Suprapubic skin (tissue), 4 donors: Measurements from ENCODE around the gene NOP56. TPM values are rescaled to one million over a fixed set of nuclear protein-coding genes. Genes with fewer than 3 reads are reported as not detected.

Source experiments
- DNase-seq, 2 donors: peaks; one replicate each; pipeline ENCODE4 v3.0.0-alpha.2; 2019; ENCODE audit warnings: low spot score in 2 of 2
- H3K27ac ChIP-seq: fragments of 200-600 bp; sonication (generic); one replicate; pipeline ENCODE4 v1.5.1; 2019
- H3K27me3 ChIP-seq: fragments of 200-600 bp; sonication (generic); one replicate; pipeline ENCODE4 v1.5.1; 2019
- H3K36me3 ChIP-seq: fragments of 200-600 bp; sonication (generic); one replicate; pipeline ENCODE4 v1.5.1; 2019
- H3K4me1 ChIP-seq: fragments of 200-600 bp; sonication (generic); one replicate; pipeline ENCODE4 v1.5.1; 2019
- H3K4me3 ChIP-seq: fragments of 200-600 bp; sonication (generic); one replicate; pipeline ENCODE4 v1.5.1; 2019; ENCODE audit warnings: mild to moderate bottlenecking
- H3K9me3 ChIP-seq: fragments of 200-600 bp; sonication (generic); one replicate; pipeline ENCODE4 v1.5.1; 2019
- EP300 ChIP-seq: sonication (generic); formaldehyde crosslinking; IDR thresholded peaks from one replicate; pipeline ENCODE4 v1.6.1; 2017; ENCODE audit warnings: antibody characterized with exemption
- POLR2A ChIP-seq, 2 donors: fragments of 450-650 bp; IDR thresholded peaks; one replicate each; pipeline ENCODE4 v1.6.1; 2017; ENCODE audit warnings: antibody characterized with exemption in 2 of 2, mild to moderate bottlenecking in 2 of 2, moderate library complexity in 2 of 2
- POLR2AphosphoS5 ChIP-seq, 3 donors: sonication (generic); formaldehyde crosslinking; IDR thresholded peaks; one replicate each; pipeline ENCODE4 v1.6.1; 2017; ENCODE audit warnings: antibody characterized with exemption in 3 of 3
- WGBS: methylation state at CpG from one replicate; pipeline ENCODE4 v1.1.5; 2018; 5-methylcytosine and 5-hydroxymethylcytosine counted together
- total RNA-seq, 4 donors: library from RNA; depleted of rRNA; stranded (reverse); fragments of >200 nt; gene quantifications; one replicate each; pipeline ENCODE4 v1.1.0, GENCODE V29; 2016
- TF ChIP-seq, protein P1 (sequence below), 2 donors: fragments of 200-600 bp in 1 of 2; fragments of 450-650 bp in 1 of 2; sonication (generic) in 1 of 2; IDR thresholded peaks; one replicate each; pipeline ENCODE4 v1.5.1; 2016 to 2019; ENCODE audit warnings: antibody characterized with exemption in 2 of 2, mild to moderate bottlenecking in 1 of 2, moderate library complexity in 1 of 2

NOP56 gene
- total RNA-seq, 4 donors from 2014 or later, result 81.2 to 140 (median 109) TPM

DNA sequence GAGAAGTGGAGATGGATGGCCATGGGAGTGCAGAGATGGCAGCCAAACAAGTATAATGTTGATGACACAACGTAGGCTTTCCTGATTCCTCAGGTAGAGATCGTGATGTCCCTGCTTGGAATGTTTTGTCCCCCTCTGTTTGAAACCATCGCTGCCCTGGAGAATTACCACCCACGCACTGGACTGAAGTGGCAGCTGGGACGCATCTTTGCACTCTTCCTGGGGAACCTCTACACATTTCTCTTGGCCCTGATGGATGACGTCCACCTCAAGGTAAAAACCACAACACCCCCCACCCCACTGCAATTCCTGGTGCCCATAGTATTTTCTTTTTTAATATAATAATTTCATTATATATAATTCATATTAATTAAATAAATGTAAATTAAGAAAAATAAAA lies 42.1 kb upstream of the NOP56 start:
- Histone ChIP-seq H3K27me3 (peaks cover 23% of the 10 kb centered on the region), H3K27ac (no peak overlapping the region), H3K4me3 (no peak overlapping the region), H3K36me3 (no peaks in the 10 kb centered on the region), H3K9me3 (peaks cover 6% of the 10 kb centered on the region), H3K4me1 (no peaks in the 10 kb centered on the region)
- TF ChIP-seq, protein P1, sequence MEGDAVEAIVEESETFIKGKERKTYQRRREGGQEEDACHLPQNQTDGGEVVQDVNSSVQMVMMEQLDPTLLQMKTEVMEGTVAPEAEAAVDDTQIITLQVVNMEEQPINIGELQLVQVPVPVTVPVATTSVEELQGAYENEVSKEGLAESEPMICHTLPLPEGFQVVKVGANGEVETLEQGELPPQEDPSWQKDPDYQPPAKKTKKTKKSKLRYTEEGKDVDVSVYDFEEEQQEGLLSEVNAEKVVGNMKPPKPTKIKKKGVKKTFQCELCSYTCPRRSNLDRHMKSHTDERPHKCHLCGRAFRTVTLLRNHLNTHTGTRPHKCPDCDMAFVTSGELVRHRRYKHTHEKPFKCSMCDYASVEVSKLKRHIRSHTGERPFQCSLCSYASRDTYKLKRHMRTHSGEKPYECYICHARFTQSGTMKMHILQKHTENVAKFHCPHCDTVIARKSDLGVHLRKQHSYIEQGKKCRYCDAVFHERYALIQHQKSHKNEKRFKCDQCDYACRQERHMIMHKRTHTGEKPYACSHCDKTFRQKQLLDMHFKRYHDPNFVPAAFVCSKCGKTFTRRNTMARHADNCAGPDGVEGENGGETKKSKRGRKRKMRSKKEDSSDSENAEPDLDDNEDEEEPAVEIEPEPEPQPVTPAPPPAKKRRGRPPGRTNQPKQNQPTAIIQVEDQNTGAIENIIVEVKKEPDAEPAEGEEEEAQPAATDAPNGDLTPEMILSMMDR (IDR thresholded peaks at IDR 0.05), result no peak
- no peak for TF ChIP-seq POLR2A (IDR thresholded peaks at IDR 0.05)
- TF ChIP-seq POLR2AphosphoS5 (IDR thresholded peaks at IDR 0.05), result no peak
- TF ChIP-seq EP300, result no peak
- DNase-seq, result no peak
- WGBS, result 81% methylated on average over 6 of the region's 6 CpGs

DNA sequence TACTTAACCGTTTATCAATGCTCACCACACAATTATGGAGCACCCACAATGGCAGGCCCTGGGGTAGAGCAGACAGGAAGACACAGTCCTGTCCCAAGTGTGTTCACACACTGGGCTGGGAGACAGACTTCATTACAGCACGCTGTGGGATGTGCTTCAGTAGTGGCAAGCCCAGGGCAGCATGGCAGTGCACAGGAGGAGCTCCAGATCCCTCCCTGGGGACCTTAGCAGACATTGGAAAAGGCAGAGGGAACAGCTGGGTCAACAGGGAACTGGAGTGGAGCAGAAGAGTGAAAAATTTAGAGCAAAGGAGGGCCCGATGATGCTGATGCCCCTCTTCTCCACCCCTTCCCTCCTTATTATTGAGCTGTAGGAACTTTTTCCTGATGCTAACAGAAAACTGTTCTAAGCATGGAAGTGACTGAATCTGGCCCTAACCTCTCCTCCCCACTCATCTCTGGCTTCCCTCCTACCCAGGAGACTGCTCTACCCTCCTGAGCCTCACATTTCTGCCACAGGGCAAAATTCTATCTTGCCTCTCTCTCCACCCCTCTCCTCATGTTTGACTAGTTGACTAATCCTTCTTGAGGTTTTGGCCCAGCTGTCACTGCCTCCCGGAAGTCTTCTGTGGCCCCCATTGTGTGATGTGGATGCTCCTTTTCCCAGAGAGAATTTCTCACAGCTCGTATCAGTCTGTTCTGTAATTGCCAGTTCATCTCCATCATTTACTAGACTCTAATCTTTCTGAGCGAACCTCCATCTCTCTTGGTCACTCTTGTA lies 41.3 kb upstream of the NOP56 start:
- Histone ChIP-seq H3K9me3 (peaks cover 6% of the 10 kb centered on the region), H3K27ac (no peak overlapping the region), H3K36me3 (no peaks in the 10 kb centered on the region), H3K27me3 (peaks cover 23% of the 10 kb centered on the region), H3K4me1 (no peaks in the 10 kb centered on the region), H3K4me3 (no peak overlapping the region)
- WGBS, result 64% methylated on average over 6 of the region's 6 CpGs
- TF ChIP-seq EP300, result no peak
- TF ChIP-seq, protein P1 (IDR thresholded peaks at IDR 0.05), result no peak
- TF ChIP-seq POLR2A (IDR thresholded peaks at IDR 0.05), result no peak
- no peak for TF ChIP-seq POLR2AphosphoS5 (IDR thresholded peaks at IDR 0.05)
- no peak for DNase-seq

DNA sequence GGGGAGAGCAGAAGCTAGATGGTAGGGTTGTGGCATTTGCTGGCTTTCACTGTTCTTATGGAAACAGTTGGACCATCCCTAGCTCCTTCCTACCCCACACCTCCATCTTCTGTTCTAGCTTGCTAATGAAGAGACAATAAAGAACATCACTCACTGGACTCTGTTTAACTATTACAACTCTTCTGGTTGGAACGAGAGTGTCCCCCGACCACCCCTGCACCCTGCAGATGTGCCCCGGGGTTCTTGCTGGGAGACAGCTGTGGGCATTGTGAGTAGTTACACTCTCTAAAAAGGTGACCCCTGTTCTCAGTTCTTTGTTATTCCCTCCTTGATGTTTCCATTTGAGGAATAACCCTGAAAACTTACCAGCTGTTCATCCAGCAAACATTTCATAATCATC lies 40.4 kb upstream of the NOP56 start:
- TF ChIP-seq EP300, result no peak
- TF ChIP-seq, protein P1 (IDR thresholded peaks at IDR 0.05), result no peak
- no peak for TF ChIP-seq POLR2AphosphoS5 (IDR thresholded peaks at IDR 0.05)
- TF ChIP-seq POLR2A (IDR thresholded peaks at IDR 0.05), result no peak
- 95% methylated on average over 3 of the region's 3 CpGs for WGBS
- H3K4me3 ChIP-seq, result no peak overlapping the region
- H3K27ac ChIP-seq, result no peak overlapping the region
- no peaks in the 10 kb centered on the region for H3K36me3 ChIP-seq
- DNase-seq, result no peak
- H3K9me3 ChIP-seq, result peaks cover 4% of the 10 kb centered on the region
- no peaks in the 10 kb centered on the region for H3K4me1 ChIP-seq
- peaks cover 25% of the 10 kb centered on the region for H3K27me3 ChIP-seq

DNA sequence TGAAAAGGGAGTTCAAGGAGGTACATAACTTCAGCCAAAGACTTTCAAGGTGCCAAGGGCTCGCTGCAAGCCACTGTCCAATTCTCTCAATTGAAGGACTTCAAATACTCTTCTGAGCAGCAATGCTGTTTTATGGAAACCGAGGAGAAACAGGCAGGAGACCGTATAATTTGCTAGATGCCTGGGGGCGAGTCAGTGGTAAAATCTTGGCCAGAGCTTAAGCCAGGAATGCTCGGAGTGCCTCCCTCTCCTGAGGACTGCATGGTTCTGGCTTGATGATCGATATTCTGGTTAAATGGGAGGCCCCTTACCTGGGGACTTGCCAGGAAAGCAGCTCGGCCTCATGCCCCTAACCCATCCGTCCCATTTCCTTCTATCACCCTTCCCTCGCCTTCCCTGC lies 35.8 kb upstream of the NOP56 start:
- TF ChIP-seq, protein P1 (IDR thresholded peaks at IDR 0.05), result no peak
- TF ChIP-seq POLR2AphosphoS5 (IDR thresholded peaks at IDR 0.05) (no peak), POLR2A (IDR thresholded peaks at IDR 0.05) (no peak), EP300 (no peak)
- no peak for DNase-seq
- no peaks in the 10 kb centered on the region for H3K4me1 ChIP-seq
- H3K36me3 ChIP-seq, result no peaks in the 10 kb centered on the region
- no peak overlapping the region for H3K4me3 ChIP-seq
- peaks cover 24% of the 10 kb centered on the region for H3K27me3 ChIP-seq
- no peak overlapping the region for H3K27ac ChIP-seq
- no peaks in the 10 kb centered on the region for H3K9me3 ChIP-seq
- 63% methylated on average over 7 of the region's 9 CpGs for WGBS

DNA sequence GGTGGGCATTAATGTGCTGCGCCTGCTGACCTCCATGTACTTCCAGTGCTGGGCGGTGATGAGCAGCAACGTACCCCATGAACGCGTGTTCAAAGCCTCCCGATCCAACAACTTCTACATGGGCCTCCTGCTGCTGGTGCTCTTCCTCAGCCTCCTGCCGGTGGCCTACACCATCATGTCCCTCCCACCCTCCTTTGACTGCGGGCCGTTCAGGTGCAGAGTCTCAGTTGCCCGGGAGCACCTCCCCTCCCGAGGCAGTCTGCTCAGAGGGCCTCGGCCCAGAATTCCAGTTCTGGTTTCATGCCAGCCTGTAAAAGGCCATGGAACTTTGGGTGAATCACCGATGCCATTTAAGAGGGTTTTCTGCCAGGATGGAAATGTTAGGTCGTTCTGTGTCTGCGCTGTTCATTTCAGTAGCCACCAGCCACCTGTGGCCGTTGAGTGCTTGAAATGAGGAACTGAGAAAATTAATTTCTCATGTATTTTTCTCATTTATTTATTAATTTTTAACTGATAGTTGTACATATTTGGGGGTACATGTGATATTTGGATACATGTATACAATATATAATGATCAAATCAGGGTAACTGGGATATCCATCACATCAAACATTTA lies 35.2 kb upstream of the NOP56 start:
- no peak overlapping the region for H3K27ac ChIP-seq
- no peaks in the 10 kb centered on the region for H3K4me1 ChIP-seq
- no peak for DNase-seq
- peaks cover 20% of the 10 kb centered on the region for H3K27me3 ChIP-seq
- no peak for TF ChIP-seq POLR2AphosphoS5 (IDR thresholded peaks at IDR 0.05)
- TF ChIP-seq, protein P1 (IDR thresholded peaks at IDR 0.05), result no peak
- no peak for TF ChIP-seq EP300
- no peak for TF ChIP-seq POLR2A (IDR thresholded peaks at IDR 0.05)
- no peaks in the 10 kb centered on the region for H3K9me3 ChIP-seq
- no peaks in the 10 kb centered on the region for H3K36me3 ChIP-seq
- WGBS, result 82% methylated on average over 16 of the region's 16 CpGs
- H3K4me3 ChIP-seq, result no peak overlapping the region
